ENCODE results near the gene FCAR.
"Not testable (repeated sequence)": the region's sequence is repeated elsewhere in the genome, so short reads cannot be mapped to it uniquely, and the experiment has no call there.

The FCAR gene

GRCh38 chr19:54896036-54896435 lies 22.0 kb downstream of the FCAR start:
- no peak for DNase-seq

GRCh38 chr19:54898685-54899084 lies 24.6 kb downstream of the FCAR start:
- DNase-seq = not testable (repeated sequence)

GRCh38 chr19:54899646-54900045 lies 25.6 kb downstream of the FCAR start:
- DNase-seq = not testable (repeated sequence)

- not testable (repeated sequence) for DNase-seq
Observed at GRCh38 chr19:54901153-54901552, 27.1 kb downstream of the FCAR start.

GRCh38 chr19:54902061-54902460 lies 28.0 kb downstream of the FCAR start:
- DNase-seq = no peak

GRCh38 chr19:54903303-54903702 lies 29.3 kb downstream of the FCAR start:
- DNase-seq = no peak

GRCh38 chr19:54904261-54904660 lies 30.2 kb downstream of the FCAR start:
- DNase-seq = not testable (repeated sequence)

- DNase-seq = no peak
Observed at GRCh38 chr19:54905421-54905802, 31.4 kb downstream of the FCAR start.

GRCh38 chr19:54905803-54906511 lies 31.9 kb downstream of the FCAR start, which contains the start of gene NCR1:
Gene NCR1 (plus strand): TSS chr19:54906148. CDS start chr19:54906188, 40 bp downstream.
- no peak for DNase-seq

- no peak for DNase-seq
Observed at GRCh38 chr19:54906819-54907218, 32.8 kb downstream of the FCAR start.

GRCh38 chr19:54907899-54908298 lies 33.9 kb downstream of the FCAR start:
- not testable (repeated sequence) for DNase-seq

GRCh38 chr19:54916822-54917221 lies 42.8 kb downstream of the FCAR start:
- DNase-seq = no peak

- DNase-seq = no peak
Observed at GRCh38 chr19:54918499-54918898, 44.5 kb downstream of the FCAR start.

- DNase-seq = not testable (repeated sequence)
Observed at GRCh38 chr19:54919646-54920563, 45.9 kb downstream of the FCAR start.

GRCh38 chr19:54921082-54921481 lies 47.0 kb downstream of the FCAR start:
- DNase-seq = no peak

GRCh38 chr19:54923276-54923675 lies 49.2 kb downstream of the FCAR start:
- DNase-seq = no peak

GRCh38 chr19:54928299-54928698 lies 54.3 kb downstream of the FCAR start:
- DNase-seq = no peak

GRCh38 chr19:54937926-54938325 lies 63.9 kb downstream of the FCAR start:
- no peak for DNase-seq

GRCh38 chr19:54938906-54939305 lies 64.9 kb downstream of the FCAR start:
- no peak for DNase-seq

GRCh38 chr19:54939538-54939937 lies 65.5 kb downstream of the FCAR start:
- DNase-seq = not testable (repeated sequence)
